ENCODE results near the gene ARSA. TPM values are rescaled to one million over a fixed set of nuclear protein-coding genes. Genes with fewer than 3 reads are reported as not detected.

The ARSA gene
- total and polyA plus RNA-seq, 2 donors, result 10.7 to 63.3 TPM

DNA sequence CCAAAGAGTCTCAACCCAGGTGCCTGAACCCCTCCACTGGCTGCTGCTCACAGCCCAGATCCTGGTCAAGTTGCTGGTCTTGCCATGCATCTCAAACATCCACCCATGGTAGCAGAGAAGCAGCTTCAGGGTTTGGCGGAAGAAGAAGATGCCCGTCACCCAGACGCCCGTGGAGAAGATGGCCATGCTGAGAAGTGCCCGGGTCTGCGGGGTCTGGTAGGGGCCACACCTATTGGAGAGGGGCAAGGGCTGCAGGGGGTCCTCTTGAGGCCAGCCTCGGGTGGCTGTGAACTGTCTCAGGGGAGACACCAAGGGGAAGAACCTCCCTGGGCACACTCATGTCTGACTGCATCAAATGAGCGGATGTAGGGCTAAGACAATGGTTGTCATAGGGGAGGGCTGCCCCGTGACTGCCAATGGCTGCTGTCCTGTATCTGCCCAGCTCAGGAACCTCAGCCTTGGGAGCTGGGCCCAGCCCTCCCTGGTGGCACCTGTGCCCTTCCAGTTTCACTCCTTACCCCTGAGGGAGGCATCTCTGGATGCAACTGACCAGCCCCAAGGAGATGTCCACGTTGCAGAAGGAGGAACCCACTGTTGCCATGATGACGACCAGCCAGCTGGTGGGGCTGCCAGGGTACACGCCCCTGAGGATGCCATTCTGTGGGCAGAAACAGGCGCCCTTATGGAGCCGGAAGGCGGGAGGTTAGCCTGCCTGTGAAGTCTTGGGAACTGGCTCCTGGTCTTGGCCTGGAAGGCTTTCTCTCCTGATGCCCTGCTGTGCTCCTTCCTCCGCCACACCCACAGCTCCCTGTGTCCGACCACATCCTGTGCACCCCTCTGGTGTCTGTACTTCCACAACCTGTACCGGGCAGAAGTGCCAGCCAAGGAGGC lies 50.9 kb downstream of the ARSA start:
- Histone ChIP-seq H3K9me3 (ENCODE audit: control insufficient read depth in 2 of 2, insufficient read depth in 1 of 2, low read length in 1 of 2) (no peaks in the 10 kb centered on the region), H3K27ac (ENCODE audit: low read depth in 1 of 2, low read length in 1 of 2) (no peak overlapping the region), H3K4me3 (ENCODE audit: low read length in 2 of 2) (no peak overlapping the region), H3K27me3 (ENCODE audit: control insufficient read depth in 2 of 2, insufficient read depth in 1 of 2, low read length in 1 of 2) (peaks cover 0 to 26% of the 10 kb centered on the region in 2 donors), H3K4me1 (ENCODE audit: control insufficient read depth in 2 of 2, insufficient read depth in 2 of 2, low read length in 2 of 2) (peaks cover 3 to 14% of the 10 kb centered on the region in 2 donors), H3K36me3 (ENCODE audit: control insufficient read depth in 2 of 2, insufficient read depth in 2 of 2, low read length in 1 of 2) (peaks cover 22 to 25% of the 10 kb centered on the region in 2 donors)
- DNase-seq (ENCODE audit: low read depth in 6 of 9, low spot score in 9 of 9), result no peak
- WGBS, result 87% methylated on average over 18 of the region's 18 CpGs

DNA sequence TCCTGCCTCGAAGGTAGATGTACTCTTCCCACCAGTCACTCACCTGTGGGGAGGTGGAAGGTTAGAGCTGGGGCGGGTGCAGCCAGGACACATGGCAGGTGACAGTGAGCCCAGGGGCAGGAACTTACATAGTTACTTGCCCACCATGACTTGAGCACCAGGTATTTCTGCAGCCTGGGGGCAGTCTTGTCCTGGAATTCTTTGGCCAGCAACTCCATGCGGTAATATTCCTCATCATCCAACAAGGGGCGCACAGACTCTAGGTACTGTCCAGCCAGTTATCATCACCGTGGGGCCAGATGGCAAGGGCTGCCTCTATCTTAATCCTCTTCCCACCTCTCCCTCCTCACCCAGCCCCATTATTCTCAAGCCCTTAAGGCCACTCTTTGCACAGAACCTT lies 51.9 kb downstream of the ARSA start:
- Histone ChIP-seq H3K36me3 (ENCODE audit: control insufficient read depth in 2 of 2, insufficient read depth in 2 of 2, low read length in 1 of 2) (peaks cover 23 to 25% of the 10 kb centered on the region in 2 donors), H3K9me3 (ENCODE audit: control insufficient read depth in 2 of 2, insufficient read depth in 1 of 2, low read length in 1 of 2) (no peaks in the 10 kb centered on the region), H3K4me1 (ENCODE audit: control insufficient read depth in 2 of 2, insufficient read depth in 2 of 2, low read length in 2 of 2) (peaks cover 0 to 7% of the 10 kb centered on the region in 2 donors), H3K27ac (ENCODE audit: low read depth in 1 of 2, low read length in 1 of 2) (no peak overlapping the region), H3K27me3 (ENCODE audit: control insufficient read depth in 2 of 2, insufficient read depth in 1 of 2, low read length in 1 of 2) (peaks cover 0 to 26% of the 10 kb centered on the region in 2 donors), H3K4me3 (ENCODE audit: low read length in 2 of 2) (no peak overlapping the region)
- DNase-seq (ENCODE audit: low read depth in 6 of 9, low spot score in 9 of 9), result no peak
- 90% methylated on average over 5 of the region's 5 CpGs for WGBS

DNA sequence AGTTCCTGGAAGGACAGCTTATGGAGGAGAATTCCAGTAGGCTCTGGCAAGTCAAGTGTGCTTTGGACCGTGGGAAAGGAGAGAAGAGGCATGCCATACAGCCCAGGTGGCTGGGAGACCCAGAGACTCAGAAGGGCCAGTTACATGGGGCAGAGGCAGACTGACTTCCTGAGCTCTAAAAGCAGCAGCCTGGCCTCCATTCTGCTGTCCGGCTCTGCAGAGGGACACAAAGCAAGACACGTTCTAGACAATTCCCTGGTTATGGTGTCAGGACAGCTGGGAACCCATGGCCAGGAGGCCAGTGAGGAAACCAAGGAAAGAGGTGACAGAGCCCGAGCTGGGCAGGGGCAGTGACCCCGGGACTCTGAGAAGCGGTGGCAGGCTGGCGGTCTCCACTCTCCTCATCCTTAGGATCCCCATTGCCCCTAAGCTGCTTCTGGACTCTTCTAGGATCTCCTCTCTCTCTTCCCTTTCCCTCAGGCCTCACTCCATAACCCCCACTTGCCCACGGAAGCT lies 52.5 kb downstream of the ARSA start:
- H3K4me1 ChIP-seq (ENCODE audit: control insufficient read depth in 2 of 2, insufficient read depth in 2 of 2, low read length in 2 of 2), result peaks cover 0 to 7% of the 10 kb centered on the region in 2 donors
- peaks cover 0 to 26% of the 10 kb centered on the region in 2 donors for H3K27me3 ChIP-seq (ENCODE audit: control insufficient read depth in 2 of 2, insufficient read depth in 1 of 2, low read length in 1 of 2)
- 98% methylated on average over 8 of the region's 8 CpGs for WGBS
- no peaks in the 10 kb centered on the region for H3K9me3 ChIP-seq (ENCODE audit: control insufficient read depth in 2 of 2, insufficient read depth in 1 of 2, low read length in 1 of 2)
- H3K27ac ChIP-seq (ENCODE audit: low read depth in 1 of 2, low read length in 1 of 2), result no peak overlapping the region
- DNase-seq (ENCODE audit: low read depth in 6 of 9, low spot score in 9 of 9), result no peak
- H3K36me3 ChIP-seq (ENCODE audit: control insufficient read depth in 2 of 2, insufficient read depth in 2 of 2, low read length in 1 of 2), result peaks cover 20 to 29% of the 10 kb centered on the region in 2 donors
- H3K4me3 ChIP-seq (ENCODE audit: low read length in 2 of 2), result no peak overlapping the region

Other genes starting within 250 kb of the ARSA start
- 56.7 TPM for gene SBF1, start 153.1 kb downstream of the ARSA start, total RNA-seq
- 88.2 TPM for gene SBF1, start 153.1 kb downstream of the ARSA start, polyA plus RNA-seq
- gene ADM2, start 146.6 kb downstream of the ARSA start, total RNA-seq, result 1.5 TPM
- gene ADM2, start 146.6 kb downstream of the ARSA start, polyA plus RNA-seq, result 1.4 TPM
- 0.61 TPM for gene MIOX, start 141.3 kb downstream of the ARSA start, total RNA-seq
- 1.7 TPM for gene MIOX, start 141.3 kb downstream of the ARSA start, polyA plus RNA-seq
- gene LMF2, start 120.5 kb downstream of the ARSA start, total RNA-seq, result 23.5 TPM
- gene LMF2, start 120.5 kb downstream of the ARSA start, polyA plus RNA-seq, result 90.2 TPM
- 57.6 TPM for gene NCAPH2, start 119.9 kb downstream of the ARSA start, total RNA-seq
- gene NCAPH2, start 119.9 kb downstream of the ARSA start, polyA plus RNA-seq, result 40.8 TPM
- 3.5 TPM for gene SCO2, start 102.6 kb downstream of the ARSA start, total RNA-seq
- 9.8 TPM for gene SCO2, start 102.6 kb downstream of the ARSA start, polyA plus RNA-seq
- gene TYMP, start 98.1 kb downstream of the ARSA start, total RNA-seq, result 97.3 TPM
- gene TYMP, start 98.1 kb downstream of the ARSA start, polyA plus RNA-seq, result 156 TPM
- 6.0 TPM for gene KLHDC7B, start 82.3 kb downstream of the ARSA start, total RNA-seq
- 23.4 TPM for gene KLHDC7B, start 82.3 kb downstream of the ARSA start, polyA plus RNA-seq
- gene SYCE3, start 65.2 kb downstream of the ARSA start, total RNA-seq, result 0.19 TPM
- gene SYCE3, start 65.2 kb downstream of the ARSA start, polyA plus RNA-seq, result 1.1 TPM
- 8.5 TPM for gene CPT1B, start 49.7 kb downstream of the ARSA start, total RNA-seq
- 74.1 TPM for gene CPT1B, start 49.7 kb downstream of the ARSA start, polyA plus RNA-seq
- gene CHKB, start 45.3 kb downstream of the ARSA start, total RNA-seq, result 65.6 TPM
- 299 TPM for gene CHKB, start 45.3 kb downstream of the ARSA start, polyA plus RNA-seq
- 0.33 TPM for gene MAPK8IP2, start 27.4 kb downstream of the ARSA start, total RNA-seq
- 0.96 TPM for gene MAPK8IP2, start 27.4 kb downstream of the ARSA start, polyA plus RNA-seq
- 0.61 TPM for gene SHANK3, start 44.7 kb upstream of the ARSA start, total RNA-seq
- 8.6 TPM for gene SHANK3, start 44.7 kb upstream of the ARSA start, polyA plus RNA-seq
- gene ACR, start 110.1 kb upstream of the ARSA start, total RNA-seq, result not detected
- 0.21 TPM for gene ACR, start 110.1 kb upstream of the ARSA start, polyA plus RNA-seq
- gene RABL2B, start 155.5 kb upstream of the ARSA start, total RNA-seq, result 12.4 TPM
- 27.6 TPM for gene RABL2B, start 155.5 kb upstream of the ARSA start, polyA plus RNA-seq